Activated CD4-positive, alpha-beta T cell treated with anti-CD3 and anti-CD28 coated beads, Interleukin-2, Interleukin-4, amounts not matched to agents 100 ng/mL and 50 ng/mL, durations not matched to agents 16 hours and 8 hours (primary cell): Measurements from ENCODE around the gene PIP4K2C.
"Not testable (repeated sequence)": the region's sequence is repeated elsewhere in the genome, so short reads cannot be mapped to it uniquely, and the experiment has no call there.

ENCODE experiments used
- DNase-seq: peaks from one replicate; pipeline ENCODE4 v3.0.0-alpha.2; 2020; ENCODE audit warnings: low spot score

PIP4K2C gene

GRCh38 chr12:57609781-57610553, 19.0 kb downstream of the PIP4K2C start:
- no peak for DNase-seq

GRCh38 chr12:57610554-57611107, 19.6 kb downstream of the PIP4K2C start:
- no peak for DNase-seq

GRCh38 chr12:57611108-57611826, 20.3 kb downstream of the PIP4K2C start, which contains the start of gene ARHGEF25:
TSS of gene ARHGEF25 (plus strand) at chr12:57611435. CDS start at chr12:57611895, 460 bp downstream.
- no peak for DNase-seq

- DNase-seq, result no peak
These were observed 21.1 kb downstream of the PIP4K2C start for GRCh38 chr12:57611827-57612710.

GRCh38 chr12:57612711-57613426, 21.9 kb downstream of the PIP4K2C start:
- DNase-seq, result no peak

- DNase-seq, result no peak
These were observed 22.6 kb downstream of the PIP4K2C start for GRCh38 chr12:57613427-57614109.

- no peak for DNase-seq
These were observed 23.4 kb downstream of the PIP4K2C start for GRCh38 chr12:57614178-57614947.

GRCh38 chr12:57614948-57615500, 24.0 kb downstream of the PIP4K2C start:
- DNase-seq, result no peak

- DNase-seq, result no peak
These were observed 24.6 kb downstream of the PIP4K2C start for GRCh38 chr12:57615637-57616036.

GRCh38 chr12:57616383-57617101, 25.6 kb downstream of the PIP4K2C start:
- DNase-seq, result no peak

- no peak for DNase-seq
These were observed 26.9 kb downstream of the PIP4K2C start for GRCh38 chr12:57617942-57618341.

- not testable (repeated sequence) for DNase-seq
These were observed 27.4 kb downstream of the PIP4K2C start for GRCh38 chr12:57618431-57618830.

GRCh38 chr12:57618966-57619433, 28.0 kb downstream of the PIP4K2C start:
- no peak for DNase-seq

- DNase-seq, result no peak
These were observed 28.6 kb downstream of the PIP4K2C start for GRCh38 chr12:57619434-57620244.

- DNase-seq, result no peak
These were observed 29.4 kb downstream of the PIP4K2C start for GRCh38 chr12:57620245-57620935.

- DNase-seq, result no peak
These were observed 30.0 kb downstream of the PIP4K2C start for GRCh38 chr12:57620936-57621496.
